HG02852 (cell line): Measurements from ENCODE around the gene ZNF831.

ENCODE experiments used
- ATAC-seq: cut with Tn5 transposase; IDR thresholded peaks from one replicate; pipeline ENCODE4 v1.9.1; 2021; ENCODE audit warnings: mild to moderate bottlenecking, moderate library complexity; ENCODE audit not compliant: unreplicated experiment

Gene ZNF831

DNA sequence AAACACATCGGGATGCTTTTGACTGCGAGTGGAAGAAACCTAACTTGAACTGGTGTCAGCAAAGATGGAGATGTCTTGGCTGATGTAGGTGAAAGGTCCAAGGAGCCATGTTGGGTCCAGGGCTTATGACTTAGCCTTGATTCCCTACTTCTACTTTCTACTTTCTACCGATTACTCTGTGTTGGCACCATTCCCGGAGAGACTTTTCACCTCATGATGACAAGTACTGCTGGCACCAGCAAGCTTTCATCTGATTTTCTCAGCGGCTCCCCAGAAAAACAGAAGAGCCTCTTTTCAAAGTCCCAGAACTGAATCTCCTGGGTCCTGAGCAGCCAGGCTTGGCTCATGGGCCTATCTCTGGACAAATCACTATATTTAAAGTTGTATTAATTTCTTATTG lies 131.9 kb downstream of the ZNF831 start:
- ATAC-seq, result no peak

- no peak for ATAC-seq
Measured at GRCh38 chr20:59297686-59298085, 134.1 kb downstream of the ZNF831 start.

DNA sequence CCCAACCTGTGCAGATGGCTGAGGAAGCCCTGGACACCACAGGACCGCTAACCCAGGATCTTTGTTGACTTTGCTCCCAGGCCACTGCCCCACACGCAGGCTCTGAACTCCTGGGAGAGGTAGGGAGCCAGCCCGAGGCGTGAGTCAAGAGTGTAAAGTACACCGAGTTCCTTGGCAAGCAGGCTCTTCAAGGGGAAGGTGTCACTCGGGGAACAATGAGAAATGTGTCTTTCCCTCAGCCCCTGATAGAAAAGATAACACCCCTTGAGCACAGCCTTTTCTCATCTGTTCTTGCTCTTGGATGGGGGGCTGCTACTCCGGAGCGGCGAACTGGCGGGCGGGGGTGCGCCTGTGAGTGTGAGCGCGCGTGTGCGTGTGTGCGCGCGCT lies 136.3 kb downstream of the ZNF831 start:
- no peak for ATAC-seq

DNA sequence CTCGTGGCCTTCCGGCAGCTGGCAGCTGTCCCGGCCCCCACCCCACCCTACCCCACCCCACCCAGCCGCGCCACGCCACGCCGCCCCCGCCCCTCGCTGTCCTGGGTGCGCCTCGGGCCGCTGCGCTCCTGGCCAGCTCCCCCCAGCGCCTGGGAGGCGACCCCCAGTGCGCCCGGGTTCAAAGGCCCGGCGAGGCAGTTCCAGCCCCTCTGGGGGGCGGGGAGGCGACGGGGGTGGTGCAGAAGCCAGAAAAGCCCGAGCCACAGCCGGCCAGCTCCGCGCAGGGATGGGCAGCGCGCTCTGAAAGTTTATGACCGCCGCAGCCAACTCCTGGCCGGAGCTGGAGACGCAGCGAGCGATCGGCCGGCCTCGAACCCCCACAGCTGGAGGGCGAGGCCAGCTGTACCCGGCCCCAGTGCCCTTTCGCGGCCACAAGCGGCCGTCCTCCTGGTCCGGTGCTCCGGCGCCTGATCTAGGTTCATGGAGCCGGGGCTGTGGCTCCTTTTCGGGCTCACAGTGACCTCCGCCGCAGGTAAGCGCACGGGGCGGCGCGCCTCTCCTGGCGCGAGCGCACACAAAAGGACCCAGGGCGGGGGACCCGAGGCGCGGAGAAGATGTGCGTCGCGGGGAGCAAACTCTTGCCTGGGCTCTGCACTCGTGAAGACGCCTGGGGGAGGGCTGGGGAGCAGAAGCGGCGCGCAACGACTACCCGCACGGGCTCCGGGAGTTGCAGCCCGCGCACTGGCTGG lies 136.9 kb downstream of the ZNF831 start, which contains the start of gene EDN3:
Gene EDN3 (plus strand): TSS at position 279 of the 749 bp plus-strand sequence. CDS start 202 bp downstream, at position 481.
- no peak for ATAC-seq

DNA sequence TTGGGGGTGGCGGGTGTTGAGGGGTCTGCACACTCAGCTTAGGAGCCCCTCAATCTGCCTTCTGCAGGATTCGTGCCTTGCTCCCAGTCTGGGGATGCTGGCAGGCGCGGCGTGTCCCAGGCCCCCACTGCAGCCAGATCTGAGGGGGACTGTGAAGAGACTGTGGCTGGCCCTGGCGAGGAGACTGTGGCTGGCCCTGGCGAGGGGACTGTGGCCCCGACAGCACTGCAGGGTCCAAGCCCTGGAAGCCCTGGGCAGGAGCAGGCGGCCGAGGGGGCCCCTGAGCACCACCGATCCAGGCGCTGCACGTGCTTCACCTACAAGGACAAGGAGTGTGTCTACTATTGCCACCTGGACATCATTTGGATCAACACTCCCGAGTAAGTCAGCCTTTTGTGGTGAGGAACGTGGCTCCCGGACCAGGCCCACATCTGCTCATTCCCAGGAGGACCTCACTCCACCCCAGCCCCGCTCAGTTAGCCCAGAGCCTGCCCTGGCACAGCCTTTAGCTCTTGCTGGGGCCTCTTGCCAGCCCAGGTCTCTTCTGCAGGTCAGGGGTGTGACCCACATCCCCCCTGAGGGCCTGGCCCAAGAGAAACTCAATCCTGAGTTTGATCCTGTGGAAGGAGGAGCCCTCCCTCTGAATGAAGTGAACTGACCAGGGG lies 137.9 kb downstream of the ZNF831 start:
- no peak for ATAC-seq

DNA sequence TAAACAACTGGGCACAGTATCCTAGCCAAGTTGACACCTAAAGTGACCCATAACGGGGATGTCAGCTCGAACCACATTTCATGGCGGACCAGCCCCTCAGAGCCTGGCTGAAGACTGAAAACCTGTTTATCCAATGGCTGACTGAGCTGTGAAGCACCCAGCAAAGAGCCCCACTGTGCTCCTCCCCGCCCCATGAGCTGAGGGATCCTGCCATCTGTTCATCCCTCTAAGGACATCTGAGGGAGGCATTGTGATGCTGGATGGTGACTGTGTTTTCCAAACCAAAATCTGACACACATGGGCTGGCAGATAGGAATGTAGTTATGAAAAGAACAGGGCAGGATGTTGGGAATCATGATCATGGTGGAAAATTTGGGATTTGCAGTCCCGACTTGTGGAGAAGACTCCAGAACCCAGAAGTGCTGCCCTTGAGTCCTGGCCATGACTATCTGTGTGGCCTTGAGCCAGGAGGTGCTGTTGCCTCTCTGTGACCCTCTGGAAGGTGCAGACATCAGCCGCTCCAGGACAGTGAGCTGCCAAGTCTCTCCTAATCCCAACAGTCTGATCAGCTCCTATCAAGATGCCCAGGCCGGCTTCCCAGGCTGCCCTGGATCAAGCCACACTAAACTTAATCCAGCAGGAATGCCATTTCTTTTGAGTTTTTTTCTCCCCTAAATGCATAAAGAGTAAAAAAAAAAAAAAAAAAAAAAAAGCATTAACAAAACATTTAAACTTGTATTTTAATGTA lies 142.5 kb downstream of the ZNF831 start:
- no peak for ATAC-seq

GRCh38 chr20:59307270-59307669 lies 143.6 kb downstream of the ZNF831 start:
- no peak for ATAC-seq
